ENCODE data around the gene CCDC102A. TPM values are rescaled to one million over a fixed set of nuclear protein-coding genes. Genes with fewer than 3 reads are reported as not detected.

The CCDC102A gene
- total RNA-seq, 1 experiment from 2014 or later: 4.5 TPM

- CTCF ChIA-PET: no interaction called here
- TF ChIP-seq, protein P1, sequence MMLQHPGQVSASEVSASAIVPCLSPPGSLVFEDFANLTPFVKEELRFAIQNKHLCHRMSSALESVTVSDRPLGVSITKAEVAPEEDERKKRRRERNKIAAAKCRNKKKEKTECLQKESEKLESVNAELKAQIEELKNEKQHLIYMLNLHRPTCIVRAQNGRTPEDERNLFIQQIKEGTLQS (IDR thresholded peaks at IDR 0.05): no peak
- TF ChIP-seq SRF (IDR thresholded peaks at IDR 0.05; ENCODE audit: low read depth): no peak
- TF ChIP-seq, protein P2, sequence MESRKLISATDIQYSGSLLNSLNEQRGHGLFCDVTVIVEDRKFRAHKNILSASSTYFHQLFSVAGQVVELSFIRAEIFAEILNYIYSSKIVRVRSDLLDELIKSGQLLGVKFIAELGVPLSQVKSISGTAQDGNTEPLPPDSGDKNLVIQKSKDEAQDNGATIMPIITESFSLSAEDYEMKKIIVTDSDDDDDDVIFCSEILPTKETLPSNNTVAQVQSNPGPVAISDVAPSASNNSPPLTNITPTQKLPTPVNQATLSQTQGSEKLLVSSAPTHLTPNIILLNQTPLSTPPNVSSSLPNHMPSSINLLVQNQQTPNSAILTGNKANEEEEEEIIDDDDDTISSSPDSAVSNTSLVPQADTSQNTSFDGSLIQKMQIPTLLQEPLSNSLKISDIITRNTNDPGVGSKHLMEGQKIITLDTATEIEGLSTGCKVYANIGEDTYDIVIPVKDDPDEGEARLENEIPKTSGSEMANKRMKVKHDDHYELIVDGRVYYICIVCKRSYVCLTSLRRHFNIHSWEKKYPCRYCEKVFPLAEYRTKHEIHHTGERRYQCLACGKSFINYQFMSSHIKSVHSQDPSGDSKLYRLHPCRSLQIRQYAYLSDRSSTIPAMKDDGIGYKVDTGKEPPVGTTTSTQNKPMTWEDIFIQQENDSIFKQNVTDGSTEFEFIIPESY (IDR thresholded peaks at IDR 0.05; ENCODE audit: extremely low read depth, insufficient replicate concordance, low read length): no peak
- TF ChIP-seq ELF1 (IDR thresholded peaks at IDR 0.05; ENCODE audit: borderline replicate concordance, low read depth): no peak
- no peak for TF ChIP-seq EGR1 (IDR thresholded peaks at IDR 0.05; ENCODE audit: low read depth)
- TF ChIP-seq ZNF274 (IDR thresholded peaks at IDR 0.05; ENCODE audit: low read depth, low read length): no peak
- no peak for TF ChIP-seq CTCF (IDR thresholded peaks at IDR 0.05 in 2 of 3, conservative IDR thresholded peaks at IDR 0.05 in 1 of 3; ENCODE audit: borderline replicate concordance in 1 of 3, insufficient read depth in 1 of 3, low read depth in 2 of 3, low read length in 2 of 3)
- no peak for TF ChIP-seq POLR2AphosphoS5 (IDR thresholded peaks at IDR 0.05; ENCODE audit: low read depth, low read length)
- no peak for TF ChIP-seq SP1 (IDR thresholded peaks at IDR 0.05; ENCODE audit: low read depth)
- no peak for TF ChIP-seq RAD21 (IDR thresholded peaks at IDR 0.05; ENCODE audit: low read depth)
- TF ChIP-seq REST (IDR thresholded peaks at IDR 0.05; ENCODE audit: low read depth): no peak
- no peak for TF ChIP-seq ZFX (IDR thresholded peaks at IDR 0.05)
- no peak for TF ChIP-seq SIN3A (IDR thresholded peaks at IDR 0.05; ENCODE audit: low read depth)
- TF ChIP-seq EZH2phosphoT487 (IDR thresholded peaks at IDR 0.05; ENCODE audit: borderline replicate concordance): no peak
- TF ChIP-seq POLR2A (IDR thresholded peaks at IDR 0.05; ENCODE audit: borderline replicate concordance, extremely low read depth, insufficient read depth, insufficient read length): no peak
- TF ChIP-seq CEBPB (IDR thresholded peaks at IDR 0.05; ENCODE audit: low read depth): no peak
- no peak for TF ChIP-seq EZH2 (IDR thresholded peaks at IDR 0.05)
- no peak for TF ChIP-seq TCF7L2 (IDR thresholded peaks at IDR 0.05; ENCODE audit: borderline replicate concordance, extremely low read depth, insufficient read depth, insufficient read length)
- no peak for TF ChIP-seq YY1 (IDR thresholded peaks at IDR 0.05; ENCODE audit: extremely low read depth, insufficient replicate concordance, low read depth, low read length)
- TF ChIP-seq FOSL1 (IDR thresholded peaks at IDR 0.05; ENCODE audit: low read depth): no peak
- ATAC-seq: no peak
Observed at GRCh38 chr16:57548408-57548807, 12.0 kb upstream of the CCDC102A start.

More at GRCh38 chr16:57548408-57548807, 12.0 kb upstream of the CCDC102A start:
- Histone ChIP-seq H3K4me1 (ENCODE audit: control insufficient read depth in 1 of 2, insufficient read depth in 2 of 2, low read length in 2 of 2) (no peaks in the 10 kb centered on the region), H3K4me2 (ENCODE audit: low read length) (no peak overlapping the region), H3K9me3 (ENCODE audit: control insufficient read depth in 1 of 2, insufficient read depth in 1 of 2, low read depth in 1 of 2, low read length in 2 of 2) (no peaks in the 10 kb centered on the region; a peak in 1 of 4 replicates), H3K36me3 (ENCODE audit: control insufficient read depth in 1 of 2, insufficient read depth in 2 of 2, low read length in 2 of 2) (no peaks in the 10 kb centered on the region), H3K79me2 (ENCODE audit: insufficient read depth, low read length) (no peaks in the 10 kb centered on the region), H3K9me2 (ENCODE audit: insufficient read depth) (no peaks in the 10 kb centered on the region), H3K9ac (ENCODE audit: low read length) (no peak overlapping the region), H2AFZ (ENCODE audit: low read depth, low read length, poor library complexity, severe bottlenecking) (no peak overlapping the region), H3K4me3 (replicated peaks in 1 of 2; ENCODE audit: low read depth in 1 of 2, low read length in 2 of 2) (no peak overlapping the region), H3K27me3 (ENCODE audit: insufficient read depth, low read length) (no peaks in the 10 kb centered on the region), H4K20me1 (ENCODE audit: insufficient read depth) (no peaks in the 10 kb centered on the region), H3K27ac (ENCODE audit: low read depth, low read length) (no peak overlapping the region)
- ChIA-PET POLR2A (no interaction called here), RAD21 (ENCODE audit: low non-redundant PET in 1 of 2, low total read pairs in 2 of 2, uncharacterized antibody in 2 of 2, unreplicated experiment in 2 of 2) (no interaction called here)
- no peak for DNase-seq (ENCODE audit: low read depth, low spot score)
- no TSS peak for BruUV-seq (replicated peaks)
- intact Hi-C loops (cut with micrococcal nuclease): no loop called here

All from HCT116 (cell line).